Body of pancreas (tissue), 4 donors: ENCODE measurements around the gene MED26.

Source experiments
- CTCF ChIP-seq, 7 experiments: fragments of 450-650 bp in 4 of 7; fragments of 200-600 bp in 3 of 7; sonication (generic) in 3 of 7; IDR thresholded peaks; one replicate each; pipeline ENCODE4 v1.5.1; 2016 to 2019; ENCODE audit warnings: antibody characterized with exemption in 7 of 7
- POLR2A ChIP-seq, 3 donors: fragments of 450-650 bp; IDR thresholded peaks; one replicate each; pipeline ENCODE4 v1.6.1; 2016; ENCODE audit warnings: antibody characterized with exemption in 3 of 3, mild to moderate bottlenecking in 2 of 3

DNA sequence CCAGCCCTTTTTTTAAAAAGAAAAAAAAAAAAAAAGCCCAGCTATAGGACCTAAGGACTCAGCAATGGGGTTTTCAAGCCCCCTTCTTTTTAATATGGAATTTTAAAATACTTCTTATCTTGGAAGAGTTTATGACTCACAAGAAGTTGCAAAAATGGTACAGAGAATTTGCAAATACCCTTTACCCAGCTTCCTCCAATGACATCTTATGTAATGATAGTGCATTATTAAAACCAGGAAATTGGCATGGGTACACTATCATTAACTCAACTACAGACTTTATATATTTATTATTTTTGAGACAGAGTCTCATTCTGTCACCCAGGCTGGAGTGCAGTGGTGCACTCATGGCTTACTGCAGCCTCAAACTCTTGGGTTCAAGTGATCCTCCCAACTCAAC lies 49.1 kb upstream of the MED26 start:
- TF ChIP-seq POLR2A (IDR thresholded peaks at IDR 0.05), result no peak
- TF ChIP-seq CTCF (IDR thresholded peaks at IDR 0.05), result no peak
